HG02759 (cell line): Measurements from ENCODE around the gene LRRC10.

ENCODE experiments used
- ATAC-seq: cut with Tn5 transposase; IDR thresholded peaks from one replicate; pipeline ENCODE4 v1.9.1; 2021; ENCODE audit warnings: mild to moderate bottlenecking, moderate library complexity; ENCODE audit not compliant: unreplicated experiment

The LRRC10 gene

GRCh38 chr12:69570545-69571399, 39.9 kb downstream of the LRRC10 start:
- ATAC-seq: peak; percentile 75

- no peak for ATAC-seq
These were observed 40.6 kb downstream of the LRRC10 start for GRCh38 chr12:69570000-69570516.

GRCh38 chr12:69569236-69569635, 41.5 kb downstream of the LRRC10 start:
- ATAC-seq: no peak

GRCh38 chr12:69566603-69567002, 44.1 kb downstream of the LRRC10 start:
- ATAC-seq: no peak

- no peak for ATAC-seq
These were observed 47.4 kb downstream of the LRRC10 start for GRCh38 chr12:69563166-69563762.
